GM18909 (cell line): ENCODE measurements around the gene TMEM106C.
A peak's percentile ranks its signal among the peaks of the same experiment; 100 is the strongest.

Source experiments
- ATAC-seq: cut with Tn5 transposase; IDR thresholded peaks from one replicate; pipeline ENCODE4 v1.9.1; 2021; ENCODE audit warnings: mild to moderate bottlenecking; ENCODE audit not compliant: unreplicated experiment, poor library complexity

The TMEM106C gene, protein sequence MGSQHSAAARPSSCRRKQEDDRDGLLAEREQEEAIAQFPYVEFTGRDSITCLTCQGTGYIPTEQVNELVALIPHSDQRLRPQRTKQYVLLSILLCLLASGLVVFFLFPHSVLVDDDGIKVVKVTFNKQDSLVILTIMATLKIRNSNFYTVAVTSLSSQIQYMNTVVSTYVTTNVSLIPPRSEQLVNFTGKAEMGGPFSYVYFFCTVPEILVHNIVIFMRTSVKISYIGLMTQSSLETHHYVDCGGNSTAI

DNA sequence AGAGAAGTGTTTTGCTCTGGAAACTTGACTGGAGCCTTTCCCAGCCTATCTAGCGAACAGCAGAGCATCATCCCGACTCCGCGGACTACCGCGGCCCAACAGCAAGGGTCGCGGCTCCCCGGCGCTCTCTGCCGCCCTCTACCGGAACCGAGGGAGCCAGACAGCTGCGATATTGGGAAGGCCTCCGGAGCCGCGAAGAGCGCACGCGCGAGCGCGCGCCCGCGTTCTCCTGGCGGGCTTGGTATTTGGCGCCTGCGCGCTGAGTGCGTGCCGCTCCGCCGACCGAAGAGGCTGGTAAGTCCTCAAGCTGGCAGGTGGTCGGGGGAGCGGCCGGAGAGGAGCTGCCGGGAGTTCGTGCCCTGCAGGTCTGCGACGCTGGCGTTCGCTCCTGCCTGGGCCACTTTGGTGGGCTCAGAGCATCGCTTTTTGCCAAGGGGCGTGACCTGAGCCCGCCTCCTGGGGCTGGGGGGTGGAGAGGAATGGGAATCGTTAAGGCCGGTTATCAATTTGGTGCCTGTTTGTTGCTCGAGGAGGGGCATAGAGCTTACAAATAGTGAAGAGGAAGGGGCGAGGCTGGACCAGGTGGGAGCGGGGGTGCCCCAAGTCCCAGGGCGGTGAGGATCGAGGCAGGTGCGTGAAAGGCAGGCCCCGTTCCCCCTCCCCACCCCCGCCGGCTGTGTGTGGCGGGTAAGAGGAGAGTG, at the start of gene TMEM106C:
Gene TMEM106C, plus strand, starts transcription at position 257 of the 701 bp plus-strand sequence. CDS start 641 bp downstream, outside the sequence.
- ATAC-seq: peak; percentile 92

DNA sequence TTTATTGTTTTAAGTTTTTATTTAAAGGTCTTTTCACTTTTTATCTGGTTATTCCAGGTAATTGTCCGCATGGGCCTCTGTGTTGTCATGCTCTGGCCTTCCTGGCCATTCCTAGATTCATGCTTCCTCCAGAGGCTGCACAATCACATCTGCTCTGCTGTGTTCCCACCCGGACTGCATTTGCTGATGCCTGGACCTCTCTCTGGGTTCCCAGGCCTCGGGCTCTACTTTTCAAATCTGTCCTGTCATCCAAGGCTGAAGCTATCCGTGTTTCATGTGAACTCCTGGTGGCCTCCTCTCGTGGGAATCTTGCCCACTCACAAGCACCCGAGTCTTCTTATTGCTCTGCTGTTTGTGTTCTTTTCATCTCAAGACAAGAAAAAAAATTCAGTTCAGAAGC, 42.5 kb upstream of the TMEM106C start:
- no peak for ATAC-seq

DNA sequence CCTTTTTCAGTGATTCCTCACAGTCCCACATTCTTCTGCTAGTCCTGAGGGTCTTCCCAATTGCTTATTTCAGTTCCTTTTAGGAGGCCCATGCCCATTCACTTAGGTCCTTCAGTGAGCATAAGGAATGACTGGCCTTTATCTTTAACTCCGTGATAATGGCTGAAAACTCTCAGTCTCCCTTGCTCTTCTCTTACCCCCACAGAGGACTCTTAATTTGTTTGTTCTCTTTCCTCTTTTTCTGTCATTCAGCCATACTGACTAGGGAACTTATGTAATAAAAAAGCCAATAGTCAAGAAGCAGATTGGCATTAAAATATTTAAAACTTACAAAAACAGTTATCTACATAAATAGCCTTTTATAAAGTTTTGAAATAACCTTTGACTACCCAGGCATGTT, 41.5 kb upstream of the TMEM106C start:
- ATAC-seq: no peak

DNA sequence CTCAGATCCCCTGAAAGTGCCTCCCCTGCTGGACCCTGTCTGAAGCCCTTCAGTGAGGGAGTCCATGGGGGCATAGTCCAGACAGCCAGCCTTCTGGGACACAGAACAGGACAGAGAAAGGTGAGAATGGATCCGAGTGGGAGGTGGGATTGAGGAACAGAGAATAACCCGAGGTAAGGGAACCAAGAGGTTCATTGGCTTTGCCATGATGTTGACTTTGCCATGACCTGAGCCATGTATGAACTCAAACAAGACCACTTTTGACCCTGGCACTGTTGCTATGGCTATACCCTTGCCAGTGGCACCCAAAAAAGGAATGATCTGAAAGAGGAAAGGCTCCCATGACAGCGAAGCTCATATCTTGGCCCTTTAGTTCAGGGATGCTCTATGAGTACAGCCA, 36.0 kb upstream of the TMEM106C start:
- ATAC-seq: no peak

DNA sequence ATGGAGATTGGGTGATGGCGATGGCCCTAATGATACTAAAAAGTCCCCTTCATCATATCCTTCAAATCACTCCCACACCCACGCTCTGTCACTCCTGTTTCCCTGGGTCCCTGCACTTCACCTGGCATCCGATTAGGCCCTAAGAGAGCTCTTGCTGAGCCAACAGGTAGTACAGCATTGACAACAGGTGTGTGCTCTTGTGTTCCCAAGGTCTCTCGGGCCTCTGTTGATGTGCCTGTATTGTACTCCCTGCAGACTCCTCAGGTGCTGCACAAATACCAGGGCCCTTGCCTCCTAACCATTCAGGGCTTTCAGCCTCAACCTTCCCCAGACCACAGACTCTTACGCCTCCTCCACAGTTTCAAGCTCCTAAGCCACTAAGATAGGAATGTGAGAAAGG, 32.8 kb upstream of the TMEM106C start:
- ATAC-seq: no peak

DNA sequence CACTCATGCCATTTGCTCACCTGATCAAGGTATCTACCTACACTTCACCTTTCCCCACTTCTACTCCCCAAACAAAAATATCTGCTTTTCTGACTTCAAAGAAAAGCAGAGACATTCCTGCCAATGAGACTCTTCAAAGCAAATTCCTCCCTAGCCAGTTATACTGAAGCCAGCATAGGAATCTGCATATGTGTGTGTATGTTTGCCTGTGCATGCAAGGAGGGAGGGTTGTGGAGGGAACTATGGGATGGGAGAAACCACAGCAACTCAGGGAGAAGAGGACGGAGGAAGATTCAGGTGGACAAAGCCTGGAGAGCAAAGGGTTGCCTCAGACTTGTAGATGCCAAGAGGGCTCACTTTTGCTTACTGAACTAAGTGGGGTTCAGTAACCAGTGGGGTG, 32.2 kb upstream of the TMEM106C start:
- ATAC-seq: no peak

DNA sequence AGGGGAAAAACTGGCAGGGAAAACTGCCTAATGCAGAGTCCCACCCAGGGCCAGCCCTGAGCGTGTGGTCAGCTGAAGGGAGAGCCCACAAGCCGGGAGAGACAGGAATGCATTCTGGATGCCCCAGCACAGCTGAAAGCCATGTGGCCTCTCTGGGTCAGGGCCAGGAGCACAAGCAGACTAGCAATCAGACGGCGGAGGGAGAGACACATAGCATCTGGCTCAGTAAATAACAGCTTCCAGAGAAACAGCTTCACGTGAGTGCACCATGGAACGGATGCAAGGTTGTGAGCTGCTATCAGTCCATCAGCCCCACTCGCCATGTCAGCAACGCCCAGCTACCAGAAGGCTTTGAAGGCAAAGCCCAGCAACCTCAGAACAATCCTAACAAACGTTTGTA, 28.2 kb upstream of the TMEM106C start:
- no peak for ATAC-seq

DNA sequence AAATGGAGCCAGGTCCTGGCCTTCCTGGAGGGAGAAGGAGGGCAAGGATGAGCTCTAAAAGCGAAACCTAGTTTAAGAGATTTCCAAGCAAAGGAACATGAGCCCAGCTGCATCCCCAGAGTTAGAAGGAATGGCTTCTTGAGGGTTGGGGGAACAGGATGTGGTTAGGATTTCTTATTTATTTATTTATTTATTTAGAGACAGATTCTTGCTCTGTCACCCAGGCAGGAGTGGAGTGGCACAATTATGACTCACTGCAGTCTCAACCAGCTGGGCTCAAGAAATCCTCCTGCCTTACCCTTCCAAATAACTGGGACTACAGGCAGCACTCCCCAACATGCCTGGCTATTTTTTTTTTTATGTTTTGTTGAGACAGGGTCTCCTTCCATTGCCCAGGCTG, 25.3 kb upstream of the TMEM106C start:
- ATAC-seq: no peak

DNA sequence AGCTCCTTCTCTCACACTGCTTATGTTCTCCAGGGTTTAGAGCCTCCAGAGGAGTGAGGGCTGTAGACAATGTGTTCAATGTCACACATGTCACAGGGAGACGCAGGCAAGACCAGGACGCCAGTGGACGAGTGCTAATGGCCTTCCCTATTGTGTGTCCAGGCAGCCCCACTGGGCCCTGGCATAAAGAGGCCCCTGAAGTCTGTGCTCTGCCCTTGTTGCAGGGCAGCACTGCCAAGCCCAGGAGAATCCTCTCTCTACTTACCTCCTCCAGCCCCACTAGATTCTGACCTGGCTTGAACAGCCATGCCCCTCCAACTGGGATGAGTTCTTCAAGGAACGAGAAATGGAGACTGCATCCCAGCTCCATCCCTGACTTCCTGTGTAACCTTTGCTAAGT, 24.8 kb upstream of the TMEM106C start:
- ATAC-seq: no peak

DNA sequence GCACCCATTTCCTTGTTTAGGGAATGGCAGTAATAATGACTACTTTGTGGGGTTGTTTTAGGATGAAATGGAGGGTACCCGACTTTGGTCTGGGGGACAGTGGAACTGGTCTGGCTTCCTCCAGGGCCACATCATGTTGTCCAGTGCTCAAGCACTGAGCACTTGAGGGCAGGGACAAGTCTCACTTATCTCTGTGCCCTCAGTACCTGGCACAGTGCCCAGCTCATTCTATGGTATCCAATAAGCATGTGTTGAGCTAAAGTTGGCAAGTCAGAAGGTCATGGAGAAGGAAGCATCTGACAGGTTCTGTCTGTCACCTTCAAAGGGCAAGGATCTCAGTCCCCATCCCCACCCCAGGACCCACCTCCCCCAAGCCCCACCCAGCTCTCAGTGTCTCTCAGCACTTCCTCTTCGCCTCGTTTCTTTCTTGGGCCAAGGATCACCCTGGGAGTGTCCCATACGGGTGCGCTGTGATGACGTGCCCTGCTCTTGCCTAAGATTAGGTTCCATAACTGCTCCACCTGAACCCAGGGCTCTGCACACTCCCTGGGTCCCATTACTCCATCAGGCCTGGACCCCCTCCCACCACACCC, 24.3 kb upstream of the TMEM106C start:
- no peak for ATAC-seq

DNA sequence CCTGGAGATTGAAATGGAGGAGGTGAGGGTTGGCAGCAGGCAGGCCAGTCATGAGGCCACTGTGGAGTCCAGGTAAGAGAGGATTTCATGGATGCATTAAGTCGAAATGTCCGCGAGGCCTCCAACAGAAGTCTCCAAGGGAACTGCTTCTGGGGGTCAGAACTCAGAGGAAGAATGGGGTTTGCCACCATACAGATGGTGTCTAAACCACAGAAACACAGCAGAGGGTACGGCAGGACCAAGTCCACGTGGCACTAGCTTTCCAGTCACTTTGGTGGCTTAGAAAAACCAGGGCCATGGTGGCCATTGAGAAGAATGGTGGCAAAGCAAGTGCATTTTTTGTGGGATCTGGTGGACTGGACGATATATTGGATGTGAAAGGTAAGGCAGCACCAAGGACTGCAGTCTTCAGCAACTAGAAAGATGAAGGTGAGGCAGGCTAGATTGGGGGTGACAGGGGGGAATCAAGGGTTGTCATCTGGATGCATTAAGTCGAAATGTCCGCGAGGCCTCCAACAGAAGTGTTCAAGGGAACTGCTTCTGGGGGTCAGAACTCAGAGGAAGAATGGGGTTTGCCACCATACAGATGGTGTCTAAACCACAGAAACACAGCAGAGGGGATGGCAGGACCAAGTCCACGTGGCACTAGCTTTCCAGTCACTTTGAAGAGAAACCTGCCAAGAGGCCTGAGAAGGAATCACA, 22.5 kb upstream of the TMEM106C start:
- ATAC-seq: no peak

DNA sequence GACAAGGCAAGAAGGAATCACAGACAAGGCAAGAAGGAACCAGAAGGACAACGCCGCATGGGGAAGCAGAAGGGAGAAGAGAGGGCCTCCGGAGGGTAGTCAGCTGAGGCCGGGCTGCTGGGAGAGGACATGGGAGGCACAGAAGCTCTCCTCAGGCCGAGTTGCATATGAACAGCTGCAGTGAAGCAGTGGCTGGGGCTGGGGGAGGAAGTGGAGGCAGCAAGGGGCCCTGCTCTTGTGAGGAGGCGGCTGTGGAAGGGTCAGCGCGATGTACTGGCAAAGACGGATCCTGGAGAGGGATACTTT, 22.0 kb upstream of the TMEM106C start:
- ATAC-seq: no peak

DNA sequence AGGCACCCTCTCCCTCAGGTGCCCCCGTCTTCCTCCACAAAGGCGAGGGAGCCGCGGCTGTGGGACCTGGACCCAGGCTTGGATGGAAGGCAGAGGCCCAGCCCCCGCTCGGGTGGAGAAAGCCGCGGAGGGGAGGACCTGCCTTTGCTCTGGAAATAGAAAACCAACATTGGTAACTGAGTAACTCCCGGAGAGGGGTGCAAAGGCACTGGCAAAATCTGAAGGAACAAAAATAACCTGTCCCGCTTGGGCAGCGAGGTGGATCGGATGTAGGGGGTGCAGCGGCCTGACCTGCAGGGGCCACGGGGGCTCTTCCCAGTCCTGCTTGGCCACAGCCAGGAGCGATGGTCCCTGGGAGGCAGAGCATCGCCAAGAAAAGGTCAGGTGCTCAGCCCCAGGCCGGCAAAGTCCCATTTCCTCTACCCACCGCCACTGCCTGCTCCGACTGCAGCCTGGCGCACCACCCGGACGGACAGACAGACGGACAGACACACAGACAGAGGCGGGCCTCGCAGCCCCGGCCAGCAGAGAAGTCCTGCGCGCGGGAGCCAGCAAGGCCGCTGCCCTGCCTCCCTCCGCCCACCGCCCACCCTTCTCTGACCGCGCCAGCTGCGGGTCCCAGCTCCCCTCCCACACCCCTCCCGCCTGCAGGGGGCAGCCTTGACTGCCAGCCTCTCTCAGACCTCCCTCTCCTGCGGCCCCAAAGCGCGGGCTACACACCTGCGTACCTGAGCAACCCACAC, 21.4 kb upstream of the TMEM106C start:
- ATAC-seq: no peak

DNA sequence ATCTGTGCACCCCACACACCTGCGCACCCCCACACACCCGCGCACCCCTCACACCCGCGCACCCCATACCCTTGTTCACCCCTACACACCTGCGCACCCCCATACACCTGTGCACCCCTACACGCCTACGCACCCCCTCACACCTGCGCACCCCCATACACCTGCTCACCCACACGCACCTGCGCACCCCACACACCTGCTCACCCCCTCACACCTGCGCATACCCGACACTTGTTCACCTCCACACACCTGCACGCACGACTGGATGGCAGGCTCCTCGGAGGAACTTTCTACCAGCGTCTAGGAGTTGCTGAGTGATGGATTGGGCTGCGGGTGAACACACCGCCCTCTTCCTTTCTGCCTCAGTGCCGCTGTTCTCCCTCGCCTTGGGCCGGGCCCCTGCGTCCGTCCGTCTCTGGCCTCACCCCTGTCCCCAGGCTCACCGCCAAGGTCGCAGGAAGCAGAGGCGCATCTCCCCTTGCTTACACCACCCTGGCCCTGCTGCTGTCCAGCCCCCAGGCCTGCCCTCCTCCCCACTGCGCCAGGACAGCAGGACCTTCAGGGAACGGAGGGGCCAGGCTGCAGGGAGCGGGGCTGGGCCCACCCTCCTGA, 20.7 kb upstream of the TMEM106C start:
- no peak for ATAC-seq

DNA sequence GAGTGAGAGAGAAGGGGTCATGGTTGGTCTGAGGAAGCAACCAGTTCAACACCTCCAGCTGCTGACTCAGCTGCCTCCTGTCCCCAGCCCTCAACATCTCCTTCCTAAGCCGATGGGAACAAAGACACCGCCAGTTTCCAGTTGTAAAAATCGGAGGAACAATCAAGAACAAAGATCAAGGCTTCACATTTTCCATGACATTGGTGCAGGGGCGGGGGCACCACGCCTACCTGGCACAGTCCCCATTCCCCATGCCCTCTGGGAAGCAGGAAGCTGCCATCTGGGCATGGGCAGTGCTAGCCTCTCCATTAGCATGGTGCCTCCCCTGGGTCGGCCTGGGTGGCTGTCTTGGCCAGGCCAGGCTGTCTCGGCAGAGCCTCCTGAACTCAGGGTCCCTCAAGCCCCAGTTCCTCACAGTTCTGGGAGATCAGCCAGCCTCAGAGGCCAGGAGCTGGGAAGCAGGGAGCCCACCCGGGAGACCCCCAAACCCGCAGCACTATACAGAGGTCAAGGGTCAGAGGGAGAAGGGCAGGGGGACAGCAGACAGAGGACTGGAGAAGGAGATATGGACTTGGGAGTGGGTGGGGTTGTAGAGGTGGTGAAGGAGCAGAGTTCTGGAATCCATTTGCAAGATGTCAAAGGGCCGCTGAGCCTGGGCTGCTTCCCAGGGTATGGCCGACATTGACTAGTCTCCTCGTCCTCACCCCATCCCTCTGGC, 19.6 kb upstream of the TMEM106C start:
- ATAC-seq: no peak

DNA sequence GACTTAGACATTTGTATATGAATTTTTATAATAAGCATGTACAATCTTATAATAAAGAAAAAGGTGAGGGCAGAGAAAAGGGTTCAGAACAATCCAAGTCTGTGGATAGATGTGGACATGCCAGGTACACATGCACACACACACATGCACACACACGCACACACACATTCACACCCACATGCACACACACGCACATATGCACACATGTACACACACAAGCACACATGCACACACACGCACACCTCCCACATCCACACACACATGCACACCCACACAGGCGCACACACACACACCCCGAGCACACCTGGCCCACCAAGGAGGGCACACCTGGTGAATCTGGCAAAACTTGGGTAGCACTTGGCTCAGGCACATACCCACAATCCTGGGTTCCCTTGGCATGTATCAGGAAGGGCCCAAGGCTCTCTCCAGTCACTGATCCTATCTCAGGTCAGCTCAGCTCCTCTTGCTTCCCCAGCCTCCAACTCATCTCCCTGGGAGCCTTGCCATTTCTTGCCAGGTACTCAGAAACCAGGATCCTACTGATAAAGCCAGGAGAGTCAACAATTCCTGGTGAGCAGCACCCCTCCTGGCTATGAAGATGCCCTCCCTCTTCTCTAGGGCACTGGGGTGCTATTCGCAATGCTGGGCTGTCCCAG, 18.6 kb upstream of the TMEM106C start:
- no peak for ATAC-seq

DNA sequence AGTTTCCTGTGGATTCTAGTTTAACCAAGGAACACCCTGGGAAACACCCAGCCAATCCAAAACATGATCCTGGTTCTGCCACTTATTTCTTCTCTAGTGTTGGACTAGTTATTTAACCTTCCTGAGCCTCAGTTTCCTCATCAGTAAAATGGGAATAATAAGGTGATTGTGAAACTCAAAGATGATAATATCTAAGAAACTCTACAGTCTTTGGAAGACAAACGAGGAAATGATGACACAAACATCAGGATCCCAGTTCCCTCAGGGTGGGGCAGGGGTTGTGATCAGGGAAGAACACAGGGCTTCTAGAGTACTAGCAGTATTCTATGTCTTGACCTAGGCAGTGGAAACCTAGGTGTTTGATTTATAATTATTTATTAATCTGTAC, 18.1 kb upstream of the TMEM106C start:
- ATAC-seq: no peak

DNA sequence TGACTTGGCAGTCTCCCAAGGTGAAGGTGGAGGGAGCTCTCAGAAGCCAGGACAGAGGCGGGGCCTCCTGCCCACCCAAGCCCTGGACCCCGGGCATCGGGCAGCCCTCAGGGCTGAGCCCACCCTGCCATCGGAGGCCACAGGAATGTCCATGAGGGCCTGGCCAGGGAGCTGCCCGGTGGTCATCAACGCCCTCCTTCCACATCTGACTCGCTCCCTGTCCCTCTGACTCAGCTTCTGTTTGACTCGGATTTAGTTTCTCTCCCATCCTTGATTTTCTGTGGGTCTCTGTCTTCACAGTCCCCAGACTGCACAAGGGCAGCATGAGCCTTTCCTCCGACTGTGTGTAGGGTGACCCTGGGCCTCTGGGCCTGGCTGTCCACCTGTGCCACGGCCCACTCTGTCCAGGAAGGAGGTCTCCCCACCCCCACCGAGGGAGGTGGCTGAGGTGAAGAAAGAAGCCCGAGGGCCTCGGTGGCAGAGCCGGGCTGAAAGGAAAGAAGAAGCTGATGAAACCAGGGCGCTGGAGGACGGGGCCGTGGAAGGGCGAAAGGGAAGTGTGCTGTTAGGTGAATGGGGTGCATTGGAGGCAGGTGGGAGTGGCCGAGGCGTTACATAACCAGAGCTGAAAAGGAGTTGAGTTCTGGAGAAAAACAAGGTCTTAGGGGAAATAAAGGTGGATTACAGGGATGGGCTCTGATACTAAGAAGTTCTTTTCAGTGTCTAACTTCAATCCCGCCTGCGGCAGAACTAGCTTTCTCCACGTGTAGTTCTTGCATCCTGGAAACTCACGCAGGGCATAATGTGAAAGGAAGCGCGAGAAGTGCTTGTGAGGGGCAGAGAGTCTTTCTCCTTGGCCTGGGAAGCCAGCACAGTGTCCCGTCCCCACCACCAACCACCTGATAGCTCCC, 16.7 kb upstream of the TMEM106C start:
- no peak for ATAC-seq
